HG03280 (cell line): Measurements from ENCODE around the gene SLC35A5.
"Not testable (repeated sequence)": the region's sequence is repeated elsewhere in the genome, so short reads cannot be mapped to it uniquely, and the experiment has no call there.

Experiments used
- ATAC-seq: cut with Tn5 transposase; IDR thresholded peaks from one replicate; pipeline ENCODE4 v1.9.1; 2021; ENCODE audit warnings: mild to moderate bottlenecking, moderate library complexity; ENCODE audit not compliant: unreplicated experiment

Gene SLC35A5, protein sequence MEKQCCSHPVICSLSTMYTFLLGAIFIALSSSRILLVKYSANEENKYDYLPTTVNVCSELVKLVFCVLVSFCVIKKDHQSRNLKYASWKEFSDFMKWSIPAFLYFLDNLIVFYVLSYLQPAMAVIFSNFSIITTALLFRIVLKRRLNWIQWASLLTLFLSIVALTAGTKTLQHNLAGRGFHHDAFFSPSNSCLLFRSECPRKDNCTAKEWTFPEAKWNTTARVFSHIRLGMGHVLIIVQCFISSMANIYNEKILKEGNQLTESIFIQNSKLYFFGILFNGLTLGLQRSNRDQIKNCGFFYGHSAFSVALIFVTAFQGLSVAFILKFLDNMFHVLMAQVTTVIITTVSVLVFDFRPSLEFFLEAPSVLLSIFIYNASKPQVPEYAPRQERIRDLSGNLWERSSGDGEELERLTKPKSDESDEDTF

DNA sequence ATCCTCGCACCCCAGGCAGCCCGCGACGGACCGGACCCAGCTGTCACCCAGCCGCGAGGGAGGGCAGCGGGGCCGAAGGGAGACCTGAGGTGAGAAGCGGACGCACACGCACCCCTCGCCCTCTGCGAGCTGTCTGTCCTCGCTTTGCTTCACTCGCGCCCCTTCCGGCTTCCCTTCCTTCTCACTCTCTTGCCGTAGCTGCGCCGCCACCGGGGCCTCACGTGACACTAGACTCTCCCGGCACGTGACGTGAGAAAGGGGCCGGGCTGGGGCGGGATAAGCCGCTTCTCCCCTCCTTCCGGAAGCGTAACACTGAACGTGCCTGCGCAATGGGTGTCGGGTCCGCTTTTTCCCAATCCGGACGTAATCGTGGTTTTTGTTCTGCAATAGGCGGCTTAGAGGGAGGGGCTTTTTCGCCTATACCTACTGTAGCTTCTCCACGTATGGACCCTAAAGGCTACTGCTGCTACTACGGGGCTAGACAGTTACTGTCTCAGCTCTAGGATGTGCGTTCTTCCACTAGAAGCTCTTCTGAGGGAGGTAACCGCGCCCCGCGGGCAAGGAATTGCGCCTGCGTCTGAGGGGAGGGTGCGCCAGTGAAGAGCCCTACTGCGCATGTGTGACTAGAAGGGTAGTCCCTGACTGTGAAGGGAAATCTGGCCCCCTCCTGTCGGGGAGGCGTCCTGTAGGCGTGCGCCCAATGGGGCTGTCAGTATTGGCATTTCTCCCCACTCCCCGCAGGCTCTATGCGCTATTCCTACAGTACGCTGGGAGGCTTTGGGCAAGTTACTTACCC lies at the start of gene SLC35A5, which contains the start of gene ATG3:
Gene SLC35A5 (plus strand): TSS at position 312 of the 796 bp plus-strand sequence. CDS start 1,359 bp downstream, outside the sequence.
Gene ATG3 (minus strand): TSS at position 229 of the 796 bp plus-strand sequence. CDS start 434 bp downstream, outside the sequence.
- peak; percentile 85 for ATAC-seq

- no peak for ATAC-seq
Observed at GRCh38 chr3:112512320-112512719, 49.5 kb upstream of the SLC35A5 start.

DNA sequence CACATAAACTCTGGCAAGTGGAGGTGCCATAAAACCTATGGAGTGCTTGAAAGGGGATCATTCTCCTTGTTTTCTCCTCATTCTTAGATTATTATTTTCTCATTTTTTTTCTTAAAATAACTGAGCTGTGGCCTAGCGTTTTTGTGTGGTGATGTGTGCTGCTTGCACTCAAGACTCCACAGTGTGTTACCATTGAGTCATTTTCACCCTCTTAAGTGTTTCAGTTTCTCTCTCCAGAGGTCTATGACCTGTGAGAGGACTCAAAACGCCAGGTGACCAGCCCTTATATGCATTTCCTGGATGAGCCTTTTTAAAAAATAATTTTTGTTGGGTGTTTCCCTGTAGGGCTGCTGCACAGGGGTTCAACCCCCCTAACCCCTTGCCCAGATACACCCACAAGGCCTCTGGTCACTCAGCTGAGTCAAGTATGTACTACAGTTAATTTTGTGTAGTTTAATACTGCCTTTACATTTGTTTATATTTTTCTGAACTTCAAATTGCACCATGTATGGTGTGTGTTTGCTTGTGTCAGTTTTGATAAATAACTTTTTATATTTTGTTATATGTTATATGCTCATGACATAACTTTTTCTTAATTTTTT lies 47.2 kb upstream of the SLC35A5 start:
- peak; percentile 100 for ATAC-seq

DNA sequence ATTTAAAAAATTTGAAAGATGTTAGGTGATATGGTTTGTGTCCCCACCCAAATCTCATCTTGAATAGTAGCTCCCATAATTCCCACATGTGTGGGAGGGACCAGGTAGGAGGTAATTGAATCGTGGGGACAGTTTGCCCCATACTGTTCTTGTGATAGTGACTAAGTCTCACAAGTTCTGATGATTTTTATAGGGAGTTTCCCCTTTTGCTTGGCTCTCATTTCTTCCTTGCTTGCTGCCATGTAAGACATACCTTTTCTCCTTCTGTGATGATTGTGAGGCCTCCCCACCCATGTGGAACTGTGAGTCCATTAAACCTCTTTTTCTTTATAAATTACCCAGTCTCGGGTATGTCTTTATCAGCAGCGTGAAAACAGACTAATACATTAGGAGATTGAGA lies 42.9 kb upstream of the SLC35A5 start:
- not testable (repeated sequence) for ATAC-seq

DNA sequence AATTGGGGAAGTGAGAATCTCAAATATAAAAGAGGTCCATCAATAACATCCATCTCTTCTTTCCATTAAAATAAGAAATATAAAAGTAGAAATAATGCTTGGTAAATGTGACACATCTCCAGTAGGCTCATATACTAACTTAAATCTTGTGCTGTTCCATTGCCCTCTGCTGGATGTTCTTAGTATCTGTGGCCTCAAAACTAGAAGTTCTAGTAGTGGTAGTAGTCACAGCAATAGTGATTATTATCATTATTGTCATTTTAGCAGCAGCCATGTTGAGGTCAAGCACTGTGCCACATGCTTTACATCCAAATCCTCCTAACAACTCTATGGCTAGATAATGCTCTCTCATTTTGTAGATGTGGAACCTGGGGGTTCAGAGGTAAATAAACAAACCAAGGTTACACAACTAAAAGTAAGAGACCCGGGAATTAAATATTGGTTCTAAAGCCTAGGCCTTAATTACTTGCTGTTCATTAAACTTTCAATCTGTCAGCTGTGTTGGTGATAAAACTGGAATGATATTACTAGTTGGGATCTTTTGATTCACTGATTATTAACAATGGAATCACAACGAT lies 42.3 kb upstream of the SLC35A5 start:
- peak; percentile 54 for ATAC-seq

GRCh38 chr3:112524127-112524526 lies 37.7 kb upstream of the SLC35A5 start:
- ATAC-seq: not testable (repeated sequence)

DNA sequence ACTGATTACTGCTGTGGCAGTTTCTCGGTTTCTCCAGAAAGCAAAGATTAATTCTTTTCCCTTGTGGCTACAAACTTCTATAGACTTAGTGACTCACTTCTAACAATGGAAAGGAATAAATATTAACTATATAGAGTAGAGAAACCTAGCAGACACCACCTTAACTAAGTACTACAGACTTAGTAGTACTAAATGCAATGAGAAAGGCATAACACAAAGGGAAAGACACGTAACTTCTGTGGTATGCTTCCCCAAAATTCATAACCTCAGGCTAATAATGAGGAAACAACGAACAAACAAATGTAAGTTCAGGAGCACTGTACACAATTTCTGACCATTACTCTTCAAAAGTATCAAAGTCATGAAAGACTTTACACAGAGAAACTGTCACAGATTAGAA lies 31.3 kb upstream of the SLC35A5 start:
- no peak for ATAC-seq

- no peak for ATAC-seq
Observed at GRCh38 chr3:112531358-112531781, 30.5 kb upstream of the SLC35A5 start.

- peak; percentile 95 for ATAC-seq
Observed at GRCh38 chr3:112539825-112540650, 21.8 kb upstream of the SLC35A5 start.

DNA sequence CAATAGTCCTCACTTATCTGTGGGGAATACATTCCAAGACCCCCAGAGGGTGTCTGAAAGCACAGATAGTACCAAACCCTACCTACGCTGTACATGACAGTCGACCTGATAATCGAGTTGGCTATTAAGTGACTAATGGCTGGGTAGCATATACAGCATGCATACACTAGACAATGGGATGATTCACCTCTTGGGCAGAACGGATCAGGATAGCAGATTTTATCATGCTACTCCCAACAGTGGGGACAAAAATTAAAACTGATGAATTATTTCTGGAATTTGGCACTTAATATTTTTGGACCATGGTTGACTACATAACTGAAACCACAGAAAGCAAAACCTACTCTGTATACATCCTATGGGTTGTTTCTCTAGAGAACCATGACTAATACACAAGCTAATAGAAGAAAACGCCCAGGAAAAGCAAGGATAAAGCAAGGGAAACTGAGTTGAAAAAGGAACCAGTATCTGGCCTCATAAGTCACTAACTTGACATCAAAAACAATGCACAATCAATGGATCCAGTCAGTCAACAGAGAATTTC lies 15.6 kb upstream of the SLC35A5 start:
- no peak for ATAC-seq

GRCh38 chr3:112550859-112551258 lies 11.0 kb upstream of the SLC35A5 start:
- ATAC-seq: no peak

- ATAC-seq: no peak
Observed at GRCh38 chr3:112555535-112556170, 6.2 kb upstream of the SLC35A5 start.

- ATAC-seq: no peak
Observed at GRCh38 chr3:112557976-112558375, 3.9 kb upstream of the SLC35A5 start.

GRCh38 chr3:112560307-112560706 lies 1.5 kb upstream of the SLC35A5 start:
- ATAC-seq: no peak

GRCh38 chr3:112560721-112561483 lies 943 bp upstream of the SLC35A5 start:
- peak; percentile 23 for ATAC-seq

DNA sequence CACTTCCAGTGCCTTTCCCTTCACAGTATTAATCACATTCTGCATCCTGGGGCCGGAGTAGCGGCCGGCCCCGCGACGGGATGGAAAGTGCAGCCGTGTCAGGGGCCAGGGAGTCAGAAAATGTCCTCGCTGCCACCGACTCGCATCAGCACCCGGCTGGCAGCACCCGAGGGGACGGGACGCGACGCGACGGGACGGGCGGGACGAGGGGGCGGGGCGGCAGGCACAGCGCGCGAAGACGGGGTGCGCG lies 436 bp upstream of the SLC35A5 start:
- ATAC-seq: peak; percentile 43

- not testable (repeated sequence) for ATAC-seq
Observed at GRCh38 chr3:112564247-112564939, 2.5 kb downstream of the SLC35A5 start.

- no peak for ATAC-seq
Observed at GRCh38 chr3:112564940-112565305, 3.1 kb downstream of the SLC35A5 start.
